HG03521 (cell line): Measurements from ENCODE around the gene COL4A6.
"Not testable (repeated sequence)": the region's sequence is repeated elsewhere in the genome, so short reads cannot be mapped to it uniquely, and the experiment has no call there.

Experiments
- ATAC-seq: cut with Tn5 transposase; IDR thresholded peaks from one replicate; pipeline ENCODE4 v1.9.1; 2021; ENCODE audit warnings: mild to moderate bottlenecking, moderate library complexity; ENCODE audit not compliant: unreplicated experiment

COL4A6 gene

GRCh38 chrX:108438110-108438623 lies at the start of gene COL4A6:
TSS of gene COL4A6 (minus strand) at chrX:108438422. CDS start at chrX:108438196, 226 bp downstream.
- no peak for ATAC-seq

GRCh38 chrX:108485960-108486359 lies 47.7 kb upstream of the COL4A6 start:
- no peak for ATAC-seq

DNA sequence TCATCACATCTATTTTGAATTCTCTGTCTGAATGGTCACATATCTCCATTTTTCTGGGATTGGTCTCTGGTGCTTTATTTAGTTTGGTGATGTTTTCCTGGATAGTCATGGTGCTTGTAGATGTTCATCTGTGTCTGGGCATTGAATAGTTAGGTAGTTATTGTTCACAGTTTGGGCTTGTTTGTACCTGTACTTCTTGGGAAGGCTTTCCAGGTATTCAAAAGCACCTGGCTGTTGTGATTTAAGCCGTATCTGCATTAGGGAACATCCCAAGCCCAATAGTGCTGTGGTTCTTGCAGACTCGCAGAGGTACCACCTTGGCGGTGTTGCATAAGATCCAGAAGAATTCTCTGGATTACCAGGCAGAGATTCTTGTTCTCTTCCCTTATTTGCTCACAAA lies 46.0 kb upstream of the COL4A6 start:
- no peak for ATAC-seq

DNA sequence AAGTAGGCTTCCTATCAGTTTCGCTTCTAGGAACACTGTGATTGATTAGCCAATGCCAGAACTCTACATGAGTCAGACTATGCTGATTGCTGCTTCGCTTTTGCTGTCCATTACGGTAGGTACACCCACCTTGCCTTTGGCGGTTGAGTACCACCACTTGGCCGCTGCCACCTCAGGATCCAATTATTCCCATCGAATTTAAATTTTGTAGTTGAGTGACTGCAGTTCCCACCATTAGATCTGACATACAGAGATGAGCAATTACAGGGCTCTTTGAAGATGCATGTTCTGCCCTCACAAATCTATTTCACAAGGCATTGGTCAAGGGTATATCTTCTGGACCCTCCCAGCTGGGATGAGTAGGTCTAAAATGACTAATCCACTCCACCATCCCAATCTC lies 43.3 kb upstream of the COL4A6 start:
- not testable (repeated sequence) for ATAC-seq

DNA sequence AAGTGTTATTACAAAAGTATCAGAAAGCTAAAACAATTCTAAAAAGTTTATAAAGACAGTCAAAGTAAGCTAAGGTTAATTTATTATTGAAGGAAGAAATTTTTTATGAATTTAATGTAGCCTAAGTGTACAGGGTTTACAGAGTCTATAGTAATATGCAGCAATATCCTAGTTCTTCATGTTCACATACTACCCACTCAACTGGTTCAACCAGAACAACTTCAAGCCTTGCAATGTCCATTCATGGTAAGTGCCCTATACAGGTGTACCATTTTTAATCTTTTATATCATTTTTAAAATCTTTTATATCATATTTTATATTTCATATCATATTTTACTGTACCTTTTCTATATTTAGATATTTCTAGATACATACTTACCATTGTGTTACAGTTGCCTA lies 35.8 kb upstream of the COL4A6 start:
- ATAC-seq = no peak

GRCh38 chrX:108468486-108468885 lies 30.3 kb upstream of the COL4A6 start:
- no peak for ATAC-seq

GRCh38 chrX:108464604-108465003 lies 26.4 kb upstream of the COL4A6 start:
- no peak for ATAC-seq

- no peak for ATAC-seq
Observed at GRCh38 chrX:108456971-108457477, 18.8 kb upstream of the COL4A6 start.

DNA sequence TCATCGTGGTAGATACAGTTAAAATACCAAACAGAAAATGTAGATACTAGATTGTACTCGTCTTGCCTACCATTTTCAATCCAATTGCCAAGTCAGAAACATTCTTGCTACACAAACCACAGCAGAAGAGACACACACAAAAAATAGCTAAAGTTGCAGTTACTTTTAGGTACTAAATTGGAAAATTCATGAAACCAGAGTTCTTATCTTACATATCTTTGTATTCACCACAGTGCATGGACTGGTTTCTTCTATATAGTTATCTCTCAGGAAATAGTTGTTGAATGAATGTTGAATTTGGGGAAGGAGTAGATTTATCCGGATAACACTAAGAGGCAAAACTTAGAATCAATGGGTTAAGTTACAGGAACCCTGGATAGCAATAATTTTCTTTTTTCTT lies 15.6 kb upstream of the COL4A6 start:
- ATAC-seq = no peak

- ATAC-seq = no peak
Observed at GRCh38 chrX:108447303-108447702, 9.1 kb upstream of the COL4A6 start.

DNA sequence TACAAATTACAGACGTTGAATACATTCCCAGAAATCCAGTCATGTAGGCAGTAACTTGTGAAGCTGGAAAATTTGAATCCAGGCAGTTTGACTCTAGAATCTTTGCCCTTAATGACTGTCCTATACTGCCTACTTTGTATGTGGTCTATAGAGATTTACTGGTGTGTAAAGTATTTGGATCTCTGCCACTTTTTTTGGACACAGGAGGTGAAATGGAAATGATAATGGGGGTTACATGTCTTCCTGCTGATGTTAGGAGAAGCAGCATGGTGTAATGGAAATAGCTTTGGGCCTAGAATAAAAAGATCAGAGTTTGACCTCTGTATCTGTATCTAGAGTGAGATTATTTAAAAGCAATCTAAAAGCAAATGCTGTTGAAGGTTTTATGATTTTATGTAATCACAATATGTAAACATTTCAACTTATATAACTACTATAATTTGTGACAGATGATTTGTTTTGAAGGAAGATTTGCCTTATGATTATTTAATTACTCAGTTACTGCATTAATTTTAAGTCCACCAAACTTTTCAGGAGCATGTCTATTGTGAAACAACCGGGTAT lies 4.8 kb upstream of the COL4A6 start:
- ATAC-seq = no peak

DNA sequence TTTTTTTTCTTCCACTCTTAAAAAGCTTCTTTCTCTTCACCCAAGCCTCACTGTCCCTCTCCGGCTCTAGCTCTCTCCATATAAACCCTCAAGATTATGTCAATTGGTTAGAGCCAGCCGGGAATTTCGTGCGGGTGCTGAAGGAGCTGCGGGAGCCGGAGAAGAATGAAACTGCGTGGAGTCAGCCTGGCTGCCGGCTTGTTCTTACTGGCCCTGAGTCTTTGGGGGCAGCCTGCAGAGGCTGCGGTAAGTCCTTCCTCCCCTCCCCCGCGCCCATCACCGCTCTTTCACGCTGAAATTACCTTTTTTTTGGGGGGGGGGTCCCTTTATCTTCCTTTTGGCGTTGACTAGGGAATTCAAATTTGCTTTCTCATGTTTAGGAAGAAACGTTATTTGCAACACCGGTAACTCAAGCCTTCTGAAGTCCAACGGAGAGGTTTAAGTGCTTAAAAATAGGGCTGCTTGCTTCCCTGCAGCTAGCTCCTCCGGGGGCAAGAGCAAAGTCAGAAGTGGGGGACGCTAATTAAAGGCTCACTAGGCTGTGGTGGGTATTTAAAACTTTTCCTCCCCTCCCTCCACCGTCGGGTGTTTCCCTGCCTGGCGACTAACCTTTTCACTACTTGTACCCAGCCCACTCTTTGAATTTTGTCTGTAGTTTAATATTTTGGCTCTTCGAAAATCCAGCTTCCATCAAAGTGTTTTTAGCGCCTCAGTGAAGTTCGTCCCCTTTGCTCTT lies 1.9 kb upstream of the COL4A6 start:
- no peak for ATAC-seq

DNA sequence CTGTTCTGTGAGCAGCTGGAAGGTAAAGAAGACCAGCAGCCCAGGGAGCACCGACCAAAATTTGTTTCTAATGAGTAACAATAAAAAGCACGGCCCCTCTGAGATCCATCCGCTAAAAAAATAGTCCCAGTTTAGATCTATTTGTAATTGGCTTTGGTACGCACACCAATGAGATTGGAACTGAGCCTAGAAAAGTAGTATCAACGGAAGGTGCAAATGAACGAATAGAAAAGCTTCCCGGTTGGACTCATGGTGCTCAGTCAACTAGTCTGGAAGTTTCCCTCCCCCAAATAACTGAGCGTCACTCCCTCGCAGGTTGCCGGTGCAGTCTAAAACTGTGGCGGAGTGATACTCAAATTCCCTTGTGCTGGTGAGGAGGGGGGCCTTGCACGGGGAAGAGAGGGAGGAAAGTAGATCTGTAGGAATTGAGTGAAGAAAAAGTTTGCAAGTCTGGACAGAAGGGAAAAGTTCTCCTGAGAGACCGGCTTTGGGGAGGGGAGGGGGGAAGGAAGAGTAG lies 1.3 kb upstream of the COL4A6 start, which contains the start of gene COL4A5:
TSS of gene COL4A5 (plus strand) at position 413 of the 517 bp plus-strand sequence. CDS start 288 bp downstream, outside the sequence.
- no peak for ATAC-seq

DNA sequence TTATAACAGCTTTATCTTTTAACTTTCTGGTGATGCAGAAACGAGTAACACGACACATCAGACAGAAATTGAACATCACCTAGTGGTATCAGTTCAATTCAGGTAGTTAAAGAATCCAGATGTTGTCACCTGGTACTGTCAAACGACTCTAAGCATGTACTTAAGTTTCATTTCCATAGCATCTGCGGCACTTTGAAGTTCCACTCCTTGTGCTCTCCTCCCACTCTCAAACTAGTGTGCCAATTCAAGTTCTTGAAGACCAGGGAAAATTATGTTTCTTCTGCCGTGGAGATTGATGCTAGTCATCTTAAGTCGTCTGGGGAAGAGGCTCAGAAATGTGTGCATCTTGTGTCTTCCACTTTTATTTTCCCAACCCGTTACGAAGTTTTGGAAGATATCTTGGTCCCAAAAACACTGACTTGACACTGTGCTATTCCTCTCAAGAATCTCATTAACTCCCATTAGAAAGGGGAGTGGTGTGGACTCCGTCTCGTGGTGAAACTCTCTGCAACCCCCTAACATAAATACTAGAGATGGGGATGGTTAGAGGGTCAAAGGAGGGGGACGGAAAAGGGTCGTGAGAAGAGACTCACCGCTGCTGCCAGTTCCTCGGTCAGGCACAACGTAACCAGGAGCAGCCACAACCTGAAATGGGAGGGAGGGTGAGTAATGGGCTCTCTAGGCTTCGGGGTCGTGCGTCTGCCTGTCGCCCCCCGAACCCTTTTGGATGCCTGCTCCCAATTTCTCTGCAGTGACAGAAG lies 693 bp downstream of the COL4A6 start:
- ATAC-seq = no peak

DNA sequence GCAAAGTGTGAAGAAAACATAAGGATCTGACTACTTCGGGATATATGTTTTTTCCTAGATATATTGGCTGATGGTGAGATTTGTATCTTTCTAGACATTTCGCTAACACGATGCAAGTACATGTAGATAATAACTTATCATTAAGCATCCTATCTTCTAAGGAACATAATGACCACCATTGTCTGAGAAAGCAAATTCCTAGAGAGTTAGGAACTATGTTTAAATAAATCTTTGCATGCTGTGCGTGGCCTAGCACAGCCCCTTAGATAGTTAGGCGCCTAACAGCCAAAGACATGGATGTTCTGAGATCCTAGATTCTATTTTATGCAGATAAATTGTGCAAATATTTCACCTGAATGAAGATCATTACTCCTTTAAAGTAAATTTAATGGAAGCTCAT lies 3.0 kb downstream of the COL4A6 start:
- no peak for ATAC-seq

DNA sequence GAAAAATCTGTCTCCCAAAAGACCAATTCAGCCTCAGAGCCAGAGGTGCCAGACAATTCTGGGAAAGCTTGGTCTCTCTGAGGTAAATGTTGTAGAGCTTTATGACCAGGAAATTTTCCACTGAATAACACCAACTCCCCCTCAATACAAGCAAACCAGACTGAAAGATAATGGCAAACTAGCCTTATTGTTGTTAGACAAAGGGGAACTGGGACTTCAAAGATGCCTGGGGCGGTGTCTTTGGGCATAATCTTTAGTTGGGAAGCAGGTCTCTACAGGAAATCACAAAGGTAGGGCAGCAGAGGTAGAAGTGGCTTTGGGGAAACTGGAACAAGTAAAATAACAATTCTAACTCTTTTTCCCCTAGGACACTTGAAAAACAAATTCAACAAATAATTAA lies 12.0 kb downstream of the COL4A6 start:
- no peak for ATAC-seq

DNA sequence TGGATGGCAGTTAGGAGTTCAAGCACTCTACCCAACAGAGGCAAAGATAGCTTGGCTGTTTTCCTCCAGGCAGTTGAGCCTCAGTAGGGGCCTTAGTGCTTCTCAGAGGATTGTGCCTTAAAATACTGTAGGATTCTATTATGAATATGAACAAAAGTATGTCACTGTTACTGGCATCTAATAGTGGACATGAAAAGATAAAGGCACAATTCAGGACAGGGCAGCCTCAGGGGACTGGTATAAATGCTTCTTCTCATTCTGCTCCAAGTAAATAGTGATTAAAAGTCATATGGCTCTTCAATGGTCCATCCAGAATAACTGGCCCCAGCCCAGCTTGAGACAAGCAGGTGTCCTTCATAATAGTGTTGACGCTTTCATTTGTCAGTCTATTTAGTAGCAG lies 17.7 kb downstream of the COL4A6 start:
- ATAC-seq = no peak

GRCh38 chrX:108419401-108419800 lies 18.8 kb downstream of the COL4A6 start:
- no peak for ATAC-seq

DNA sequence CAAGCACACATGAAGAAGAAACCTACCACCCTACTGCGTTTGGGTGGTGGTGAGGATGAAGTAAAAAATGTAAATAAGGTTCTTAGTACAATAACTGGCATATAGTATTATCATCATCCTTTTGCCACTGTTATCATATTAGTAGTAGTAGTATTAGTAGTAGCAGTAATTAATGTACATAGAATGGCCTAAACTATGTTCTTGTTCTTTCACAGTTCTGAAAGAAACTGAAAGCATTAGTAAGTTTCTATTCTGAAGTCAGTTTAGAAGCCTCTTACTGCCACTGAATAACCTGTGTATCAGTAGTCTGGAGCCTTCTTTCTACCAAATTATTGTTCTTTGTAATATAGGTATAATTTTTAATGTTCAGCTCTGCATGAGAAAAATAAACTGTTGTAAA lies 21.0 kb downstream of the COL4A6 start:
- ATAC-seq = no peak

DNA sequence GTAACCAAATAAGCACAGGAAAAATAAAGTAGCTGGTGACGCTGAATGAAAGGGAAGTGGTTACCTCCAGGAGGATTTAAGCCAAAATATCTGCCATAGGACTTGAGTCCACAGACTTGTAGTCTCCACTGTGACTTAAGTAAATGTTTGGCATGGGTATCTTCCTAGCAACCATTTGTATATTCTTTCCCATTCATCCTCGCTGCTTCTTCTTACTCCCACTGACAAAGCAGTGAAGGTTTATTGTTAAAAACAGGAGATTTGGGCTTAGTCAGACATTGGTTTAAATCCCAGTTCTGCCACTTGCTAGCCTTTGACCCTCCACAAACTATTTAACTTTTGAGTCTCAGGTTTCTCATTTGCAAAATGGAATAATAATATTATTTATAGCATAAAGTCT lies 22.3 kb downstream of the COL4A6 start:
- ATAC-seq = no peak

DNA sequence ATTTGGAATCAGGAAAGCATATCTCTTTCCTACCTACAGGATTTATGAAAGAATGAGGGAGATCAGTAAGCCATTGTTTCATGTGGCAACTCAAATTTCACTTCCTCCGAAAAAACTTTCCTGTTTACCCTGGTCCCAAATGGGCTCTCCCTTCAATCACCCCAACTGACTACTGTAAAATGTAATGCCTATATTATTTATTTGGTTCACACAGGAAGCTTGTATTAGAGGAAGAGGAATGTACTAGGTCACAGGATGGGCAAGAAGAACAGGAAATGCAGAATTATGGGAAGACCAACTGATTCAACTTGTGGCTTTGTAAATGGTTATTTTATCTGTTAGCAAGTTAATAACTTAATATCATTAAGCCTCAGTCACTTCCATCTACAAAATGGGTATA lies 23.1 kb downstream of the COL4A6 start:
- ATAC-seq = no peak
